Measurements from ENCODE around the gene REXO1. TPM values are rescaled to one million over a fixed set of nuclear protein-coding genes. Genes with fewer than 3 reads are reported as not detected.

The REXO1 gene
- total and polyA plus RNA-seq, 2 donors (not counting 3 experiments of a cell fraction or from before 2014, with no cell fraction given) = 41.1 to 56.9 TPM

- dilution Hi-C loops (cut with MboI; ENCODE audit: extremely low pct_ligation_motif_present, low sequenced_read_pairs) = no loop called here
- no peak for TF ChIP-seq JUN (IDR thresholded peaks at IDR 0.05; ENCODE audit: borderline replicate concordance, insufficient read depth, insufficient read length, low read depth)
- TF ChIP-seq MAX (IDR thresholded peaks at IDR 0.05; ENCODE audit: insufficient read depth, insufficient read length) = no peak
- TF ChIP-seq MYC (IDR thresholded peaks at IDR 0.05; ENCODE audit: low read depth, low read length) = no peak
- TF ChIP-seq CTCF (IDR thresholded peaks at IDR 0.05; ENCODE audit: extremely low read depth in 1 of 2, insufficient read depth in 1 of 2, low read depth in 1 of 2, low read length in 2 of 2) = no peak
- TF ChIP-seq FOS (IDR thresholded peaks at IDR 0.05; ENCODE audit: borderline replicate concordance, insufficient read depth, low read length) = no peak
- TF ChIP-seq GATA2 (IDR thresholded peaks at IDR 0.05; ENCODE audit: insufficient read depth, insufficient read length, low read depth, low read length) = no peak
- no peak for TF ChIP-seq POLR2AphosphoS5 (IDR thresholded peaks at IDR 0.05; ENCODE audit: insufficient read depth, low read depth, low read length)
- TF ChIP-seq POLR2A (IDR thresholded peaks at IDR 0.05; ENCODE audit: low read depth, low read length) = no peak
- no peak for TF ChIP-seq EZH2 (IDR thresholded peaks at IDR 0.05; ENCODE audit: borderline replicate concordance, low read depth, low read length, severe bottlenecking)
- peaks cover 0 to 55% of the 10 kb centered on the region in 2 experiments for H3K36me3 ChIP-seq (ENCODE audit: control insufficient read depth in 2 of 2, extremely low read depth in 1 of 2, insufficient read depth in 2 of 2, low read length in 2 of 2)
- FAIRE-seq (no peak), DNase-seq (ENCODE audit: low read depth, low spot score) (no peak)
- CTCF ChIA-PET = interaction anchor here (0.8 to 2.5 kb wide), 2 partner anchors 150 to 276 kb away, joined by 3 to 6 read pairs; no protein-coding TSS in a partner anchor
- H3K27ac ChIP-seq (ENCODE audit: insufficient read depth, low read depth, low read length) = no peak overlapping the region
- intact Hi-C loops (cut with micrococcal nuclease) = no loop called here
- peaks cover 4% of the 10 kb centered on the region for H3K79me2 ChIP-seq (ENCODE audit: control insufficient read depth, insufficient read depth, low read length)
- no peaks in the 10 kb centered on the region for H3K9me3 ChIP-seq (replicated peaks; ENCODE audit: control insufficient read depth, insufficient read depth, low read length)
- H3K4me3 ChIP-seq (replicated peaks in 1 of 3; ENCODE audit: insufficient read depth in 1 of 3, low read depth in 1 of 3, low read length in 3 of 3) = no peak overlapping the region
- no peak overlapping the region for H3K4me2 ChIP-seq (ENCODE audit: insufficient read depth, low read length)
- no peak overlapping the region for H2AFZ ChIP-seq (ENCODE audit: low read depth, low read length)
- no TSS peak for BruUV-seq (replicated peaks)
- POLR2A ChIA-PET = no interaction called here
- H3K9ac ChIP-seq (replicated peaks; ENCODE audit: extremely low read depth, insufficient read depth, low read length) = no peak overlapping the region
- H3K27me3 ChIP-seq (ENCODE audit: control insufficient read depth in 2 of 2, insufficient read depth in 2 of 2, low read length in 2 of 2) = no peaks in the 10 kb centered on the region
- H4K20me1 ChIP-seq (replicated peaks; ENCODE audit: control insufficient read depth, extremely low read depth, insufficient read depth, low read length) = no peaks in the 10 kb centered on the region
- H3K9me1 ChIP-seq (replicated peaks; ENCODE audit: control insufficient read depth, extremely low read depth, insufficient read depth, low read length) = no peaks in the 10 kb centered on the region
- no peaks in the 10 kb centered on the region for H3K4me1 ChIP-seq (ENCODE audit: control insufficient read depth, extremely low read depth, insufficient read depth, low read length)
These were observed 26.1 kb downstream of the REXO1 start for GRCh38 chr19:1822210-1822609.

All from endothelial cell of umbilical vein (primary cell).